Vagina (tissue), 2 donors: ENCODE measurements around the gene PAM16.

ENCODE experiments used
- POLR2A ChIP-seq, 2 donors: fragments of 450-650 bp; IDR thresholded peaks; one replicate each; pipeline ENCODE4 v1.6.1; 2017; ENCODE audit warnings: antibody characterized with exemption in 2 of 2, mild to moderate bottlenecking in 2 of 2, moderate library complexity in 2 of 2
- TF ChIP-seq, protein P1 (sequence below), 3 experiments: fragments of 450-650 bp in 2 of 3; fragments of 200-600 bp in 1 of 3; sonication (generic) in 1 of 3; IDR thresholded peaks; one replicate each; pipeline ENCODE4 v1.5.1; 2017 to 2019; ENCODE audit warnings: antibody characterized with exemption in 3 of 3, mild to moderate bottlenecking in 2 of 3, moderate library complexity in 2 of 3

DNA sequence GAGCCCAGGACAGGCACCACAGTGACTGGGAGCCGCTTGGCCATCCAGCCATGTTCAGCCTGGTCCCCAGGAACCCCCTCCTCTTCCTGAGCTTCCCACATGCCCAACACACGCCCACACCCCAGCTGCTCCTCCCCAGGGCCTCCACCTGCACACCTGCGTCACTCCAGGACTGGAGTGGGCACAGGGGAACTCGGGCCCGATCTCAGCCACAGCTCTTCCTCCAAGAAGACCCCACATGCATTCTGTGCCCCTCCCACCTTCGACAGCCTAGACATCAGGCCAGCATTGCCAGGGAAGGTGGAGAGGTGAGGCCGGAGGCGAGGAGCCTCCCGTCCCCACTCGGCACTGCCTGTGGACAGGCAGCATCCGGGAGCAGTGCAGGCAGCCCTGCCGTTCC is 14.5 kb upstream of the PAM16 start:
- TF ChIP-seq, protein P1, sequence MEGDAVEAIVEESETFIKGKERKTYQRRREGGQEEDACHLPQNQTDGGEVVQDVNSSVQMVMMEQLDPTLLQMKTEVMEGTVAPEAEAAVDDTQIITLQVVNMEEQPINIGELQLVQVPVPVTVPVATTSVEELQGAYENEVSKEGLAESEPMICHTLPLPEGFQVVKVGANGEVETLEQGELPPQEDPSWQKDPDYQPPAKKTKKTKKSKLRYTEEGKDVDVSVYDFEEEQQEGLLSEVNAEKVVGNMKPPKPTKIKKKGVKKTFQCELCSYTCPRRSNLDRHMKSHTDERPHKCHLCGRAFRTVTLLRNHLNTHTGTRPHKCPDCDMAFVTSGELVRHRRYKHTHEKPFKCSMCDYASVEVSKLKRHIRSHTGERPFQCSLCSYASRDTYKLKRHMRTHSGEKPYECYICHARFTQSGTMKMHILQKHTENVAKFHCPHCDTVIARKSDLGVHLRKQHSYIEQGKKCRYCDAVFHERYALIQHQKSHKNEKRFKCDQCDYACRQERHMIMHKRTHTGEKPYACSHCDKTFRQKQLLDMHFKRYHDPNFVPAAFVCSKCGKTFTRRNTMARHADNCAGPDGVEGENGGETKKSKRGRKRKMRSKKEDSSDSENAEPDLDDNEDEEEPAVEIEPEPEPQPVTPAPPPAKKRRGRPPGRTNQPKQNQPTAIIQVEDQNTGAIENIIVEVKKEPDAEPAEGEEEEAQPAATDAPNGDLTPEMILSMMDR (IDR thresholded peaks at IDR 0.05): no peak
- no peak for TF ChIP-seq POLR2A (IDR thresholded peaks at IDR 0.05)
